Measurements from ENCODE around the gene PRKCE.

- TF ChIP-seq, protein P1, sequence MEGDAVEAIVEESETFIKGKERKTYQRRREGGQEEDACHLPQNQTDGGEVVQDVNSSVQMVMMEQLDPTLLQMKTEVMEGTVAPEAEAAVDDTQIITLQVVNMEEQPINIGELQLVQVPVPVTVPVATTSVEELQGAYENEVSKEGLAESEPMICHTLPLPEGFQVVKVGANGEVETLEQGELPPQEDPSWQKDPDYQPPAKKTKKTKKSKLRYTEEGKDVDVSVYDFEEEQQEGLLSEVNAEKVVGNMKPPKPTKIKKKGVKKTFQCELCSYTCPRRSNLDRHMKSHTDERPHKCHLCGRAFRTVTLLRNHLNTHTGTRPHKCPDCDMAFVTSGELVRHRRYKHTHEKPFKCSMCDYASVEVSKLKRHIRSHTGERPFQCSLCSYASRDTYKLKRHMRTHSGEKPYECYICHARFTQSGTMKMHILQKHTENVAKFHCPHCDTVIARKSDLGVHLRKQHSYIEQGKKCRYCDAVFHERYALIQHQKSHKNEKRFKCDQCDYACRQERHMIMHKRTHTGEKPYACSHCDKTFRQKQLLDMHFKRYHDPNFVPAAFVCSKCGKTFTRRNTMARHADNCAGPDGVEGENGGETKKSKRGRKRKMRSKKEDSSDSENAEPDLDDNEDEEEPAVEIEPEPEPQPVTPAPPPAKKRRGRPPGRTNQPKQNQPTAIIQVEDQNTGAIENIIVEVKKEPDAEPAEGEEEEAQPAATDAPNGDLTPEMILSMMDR (IDR thresholded peaks at IDR 0.05): no peak
- TF ChIP-seq, protein P2, sequence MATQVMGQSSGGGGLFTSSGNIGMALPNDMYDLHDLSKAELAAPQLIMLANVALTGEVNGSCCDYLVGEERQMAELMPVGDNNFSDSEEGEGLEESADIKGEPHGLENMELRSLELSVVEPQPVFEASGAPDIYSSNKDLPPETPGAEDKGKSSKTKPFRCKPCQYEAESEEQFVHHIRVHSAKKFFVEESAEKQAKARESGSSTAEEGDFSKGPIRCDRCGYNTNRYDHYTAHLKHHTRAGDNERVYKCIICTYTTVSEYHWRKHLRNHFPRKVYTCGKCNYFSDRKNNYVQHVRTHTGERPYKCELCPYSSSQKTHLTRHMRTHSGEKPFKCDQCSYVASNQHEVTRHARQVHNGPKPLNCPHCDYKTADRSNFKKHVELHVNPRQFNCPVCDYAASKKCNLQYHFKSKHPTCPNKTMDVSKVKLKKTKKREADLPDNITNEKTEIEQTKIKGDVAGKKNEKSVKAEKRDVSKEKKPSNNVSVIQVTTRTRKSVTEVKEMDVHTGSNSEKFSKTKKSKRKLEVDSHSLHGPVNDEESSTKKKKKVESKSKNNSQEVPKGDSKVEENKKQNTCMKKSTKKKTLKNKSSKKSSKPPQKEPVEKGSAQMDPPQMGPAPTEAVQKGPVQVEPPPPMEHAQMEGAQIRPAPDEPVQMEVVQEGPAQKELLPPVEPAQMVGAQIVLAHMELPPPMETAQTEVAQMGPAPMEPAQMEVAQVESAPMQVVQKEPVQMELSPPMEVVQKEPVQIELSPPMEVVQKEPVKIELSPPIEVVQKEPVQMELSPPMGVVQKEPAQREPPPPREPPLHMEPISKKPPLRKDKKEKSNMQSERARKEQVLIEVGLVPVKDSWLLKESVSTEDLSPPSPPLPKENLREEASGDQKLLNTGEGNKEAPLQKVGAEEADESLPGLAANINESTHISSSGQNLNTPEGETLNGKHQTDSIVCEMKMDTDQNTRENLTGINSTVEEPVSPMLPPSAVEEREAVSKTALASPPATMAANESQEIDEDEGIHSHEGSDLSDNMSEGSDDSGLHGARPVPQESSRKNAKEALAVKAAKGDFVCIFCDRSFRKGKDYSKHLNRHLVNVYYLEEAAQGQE (IDR thresholded peaks at IDR 0.05; ENCODE audit: insufficient read depth in 1 of 2, low read depth in 2 of 2, low read length in 1 of 2): no peak
- TF ChIP-seq SIN3A (IDR thresholded peaks at IDR 0.05; ENCODE audit: borderline replicate concordance, insufficient read depth, low read depth, low read length): no peak
Measured at GRCh38 chr2:46048693-46049092, 397.2 kb downstream of the PRKCE start.
